IMR-90 (cell line): Measurements from ENCODE around the gene MOV10L1. TPM values are rescaled to one million over a fixed set of nuclear protein-coding genes. Genes with fewer than 3 reads are reported as not detected.

Experiments
- ATAC-seq: fragments of 200-7000 bp; cut with Tn5 transposase; 2 replicates; pipeline ENCODE4 v1.9.1; 2020; ENCODE audit warnings: low read depth, mild to moderate bottlenecking, moderate library complexity
- BruUV-seq: library from RNA; stranded (reverse); fragments of 400-500 nt; replicated peaks from 2 replicates; lab custom pipeline; 2021; lab: Mats Ljungman, UMichigan
- CTCF ChIA-PET: fragments of 300-600 bp; formaldehyde crosslinking; extraction: SDS; loops from one replicate; lab custom pipeline; 2021; ENCODE audit warnings: antibody characterized with exemption; lab: Yijun Ruan, JAX
- POLR2A ChIA-PET: fragments of 300-600 bp; sonication (Branson Sonifier 250); formaldehyde crosslinking; loops from one replicate; lab custom pipeline; 2022; ENCODE audit warnings: antibody characterized with exemption; ENCODE audit not compliant: unreplicated experiment; lab: Charles Lee
- DNase-seq: peaks from one replicate; pipeline ENCODE4 v3.0.0; 2013
- H2AFZ ChIP-seq: replicated peaks from 2 replicates; pipeline ENCODE3; 2013; ENCODE audit warnings: low read length, mild to moderate bottlenecking; ENCODE audit not compliant: poor library complexity
- H2AK5ac ChIP-seq: 2 replicates; pipeline ENCODE4 v1.6.1; 2013; ENCODE audit warnings: low read depth, low read length, inconsistent platforms
- H2AK9ac ChIP-seq: replicated peaks from 2 replicates; pipeline ENCODE3; 2013; ENCODE audit warnings: mild to moderate bottlenecking, low read depth, low read length, moderate library complexity; ENCODE audit not compliant: poor library complexity
- H2BK120ac ChIP-seq: 2 replicates; pipeline ENCODE4 v1.6.1; 2013; ENCODE audit warnings: low read depth, low read length, inconsistent platforms
- H2BK15ac ChIP-seq: 3 replicates; pipeline ENCODE4 v1.6.1; 2013; ENCODE audit warnings: low read depth, low read length, inconsistent platforms
- H2BK20ac ChIP-seq: 2 replicates; pipeline ENCODE4 v1.6.1; 2013; ENCODE audit warnings: low read depth, mild to moderate bottlenecking, inconsistent platforms, low read length, moderate library complexity
- H2BK5ac ChIP-seq: 2 replicates; pipeline ENCODE4 v1.6.1; 2013; ENCODE audit warnings: mild to moderate bottlenecking, low read depth, low read length, inconsistent platforms; ENCODE audit not compliant: poor library complexity, severe bottlenecking
- H3K14ac ChIP-seq: replicated peaks from 2 replicates; pipeline ENCODE4 v1.6.1; 2013; ENCODE audit warnings: low read depth, low read length, inconsistent platforms
- H3K18ac ChIP-seq: 2 replicates; pipeline ENCODE4 v1.6.1; 2013; ENCODE audit warnings: low read depth, low read length, control low read depth
- H3K23ac ChIP-seq: 2 replicates; pipeline ENCODE4 v1.6.1; 2013; ENCODE audit warnings: low read depth, low read length, inconsistent platforms
- H3K27ac ChIP-seq: 2 replicates; pipeline ENCODE4 v1.5.1; 2013; ENCODE audit warnings: mild to moderate bottlenecking, control low read depth, low read length; ENCODE audit not compliant: insufficient read depth
- H3K27me3 ChIP-seq: 2 replicates; pipeline ENCODE4 v1.6.1; 2013; ENCODE audit warnings: low read length; ENCODE audit not compliant: control insufficient read depth, insufficient read depth
- H3K36me3 ChIP-seq: 2 replicates; pipeline ENCODE4 v1.6.1; 2013; ENCODE audit warnings: low read length, mixed read lengths; ENCODE audit not compliant: control insufficient read depth, insufficient read depth
- H3K4ac ChIP-seq: 2 replicates; pipeline ENCODE4 v1.6.1; 2013; ENCODE audit warnings: low read depth, low read length, inconsistent platforms
- H3K4me1 ChIP-seq: 2 replicates; pipeline ENCODE4 v1.6.1; 2013; ENCODE audit warnings: low read length, mixed read lengths; ENCODE audit not compliant: control insufficient read depth, insufficient read depth
- H3K4me2 ChIP-seq: 2 replicates; pipeline ENCODE4 v1.6.1; 2013; ENCODE audit warnings: low read depth, mild to moderate bottlenecking, control low read depth, low read length, moderate library complexity
- H3K4me3 ChIP-seq: 2 replicates; pipeline ENCODE4 v1.5.1; 2013; ENCODE audit warnings: low read depth, mild to moderate bottlenecking, control low read depth, low read length, moderate library complexity; ENCODE audit not compliant: insufficient read depth
- H3K56ac ChIP-seq: 2 replicates; pipeline ENCODE4 v1.6.1; 2013; ENCODE audit warnings: low read length, inconsistent platforms; ENCODE audit not compliant: insufficient read depth; ENCODE audit errors: extremely low read depth
- H3K79me1 ChIP-seq, 2 experiments: 2 replicates each; pipeline ENCODE4 v1.6.1; 2013; ENCODE audit warnings: low read length in 2 of 2, inconsistent platforms in 1 of 2, low read depth in 1 of 2
- H3K9ac ChIP-seq: 2 replicates; pipeline ENCODE4 v1.6.1; 2013; ENCODE audit warnings: low read depth, low read length, control low read depth
- H3K9me1 ChIP-seq: 2 replicates; pipeline ENCODE4 v1.6.1; 2013; ENCODE audit warnings: low read length, inconsistent platforms; ENCODE audit not compliant: insufficient read depth
- H3K9me3 ChIP-seq: 2 replicates; pipeline ENCODE4 v1.6.1; 2013; ENCODE audit warnings: low read length; ENCODE audit not compliant: control insufficient read depth, insufficient read depth
- H4K20me1 ChIP-seq: 2 replicates; pipeline ENCODE4 v1.6.1; 2013; ENCODE audit warnings: low read length, inconsistent platforms; ENCODE audit not compliant: insufficient read depth
- H4K5ac ChIP-seq: 2 replicates; pipeline ENCODE4 v1.6.1; 2013; ENCODE audit warnings: mild to moderate bottlenecking, low read depth, low read length, control low read depth
- H4K8ac ChIP-seq, 2 experiments: 2 replicates each; pipeline ENCODE4 v1.6.1; 2013; ENCODE audit warnings: low read depth in 2 of 2, low read length in 2 of 2, control low read depth in 1 of 2, inconsistent platforms in 1 of 2
- H4K91ac ChIP-seq: 2 replicates; pipeline ENCODE4 v1.6.1; 2013; ENCODE audit warnings: low read depth, low read length, inconsistent platforms; ENCODE audit not compliant: insufficient read depth
- BHLHE40 ChIP-seq: fragments of 150-350 bp; IDR thresholded peaks from 2 replicates; pipeline ENCODE4 v1.6.1; 2016; ENCODE audit warnings: mild to moderate bottlenecking, low read depth, low read length
- CEBPB ChIP-seq: IDR thresholded peaks from 2 replicates; pipeline ENCODE4 v1.6.1; 2012; ENCODE audit warnings: low read depth, low read length, improper control_type of control experiment
- CHD1 ChIP-seq: IDR thresholded peaks from 2 replicates; pipeline ENCODE4 v1.6.1; 2012; ENCODE audit warnings: low read depth, low read length, improper control_type of control experiment
- FOS ChIP-seq: fragments of 150-350 bp; IDR thresholded peaks from 2 replicates; pipeline ENCODE4 v1.6.1; 2016; ENCODE audit warnings: low read depth, low read length
- MAFK ChIP-seq: IDR thresholded peaks from 2 replicates; pipeline ENCODE4 v1.6.1; 2012; ENCODE audit warnings: low read depth, low read length, improper control_type of control experiment
- MAZ ChIP-seq: IDR thresholded peaks from 2 replicates; pipeline ENCODE4 v1.6.1; 2012; ENCODE audit warnings: low read depth, mild to moderate bottlenecking, low read length, improper control_type of control experiment, moderate library complexity, borderline replicate concordance
- MXI1 ChIP-seq: IDR thresholded peaks from 2 replicates; pipeline ENCODE4 v1.6.1; 2012; ENCODE audit warnings: low read depth, mild to moderate bottlenecking, low read length, moderate library complexity, borderline replicate concordance
- NFE2L2 ChIP-seq: fragments of 150-350 bp; IDR thresholded peaks from 2 replicates; pipeline ENCODE4 v1.6.1; 2016; ENCODE audit warnings: low read depth, mild to moderate bottlenecking, low read length
- POLR2A ChIP-seq: IDR thresholded peaks from 2 replicates; pipeline ENCODE4 v1.6.1; 2012; ENCODE audit warnings: mild to moderate bottlenecking, low read depth, low read length
- RAD21 ChIP-seq: IDR thresholded peaks from 2 replicates; pipeline ENCODE4 v1.6.1; 2012; ENCODE audit warnings: low read length, improper control_type of control experiment
- RCOR1 ChIP-seq: IDR thresholded peaks from 2 replicates; pipeline ENCODE4 v1.6.1; 2012; ENCODE audit warnings: mild to moderate bottlenecking, low read length, improper control_type of control experiment; ENCODE audit not compliant: insufficient replicate concordance
- RFX5 ChIP-seq: IDR thresholded peaks from 2 replicates; pipeline ENCODE4 v1.8.0; 2012; ENCODE audit warnings: low read depth, mild to moderate bottlenecking, low read length, moderate library complexity
- SMC3 ChIP-seq: fragments of 150-350 bp; IDR thresholded peaks from 2 replicates; pipeline ENCODE4 v1.6.1; 2016; ENCODE audit warnings: low read depth, mild to moderate bottlenecking, antibody characterized with exemption, low read length, moderate library complexity
- WGBS, 2 experiments: methylation state at CpG; one replicate each; pipeline versions ENCODE4 v1.1.5 to v1.1.7; 2013; ENCODE audit warnings: missing lambda C conversion rate in 2 of 2; ENCODE audit not compliant: insufficient read length in 1 of 2; ENCODE audit errors: extremely low coverage in 2 of 2; 5-methylcytosine and 5-hydroxymethylcytosine counted together
- dilution Hi-C: fragments of 300-500 bp; cut with HindIII; formaldehyde crosslinking; loops from one replicate; pipeline ENCODE4 v1.14.3; 2018; ENCODE audit warnings: low sequenced_read_pairs; ENCODE audit not compliant: unreplicated experiment
- in situ Hi-C: fragments of 300-500 bp; cut with MboI; formaldehyde crosslinking; loops from 3 replicates; pipeline ENCODE4 v1.14.3; 2019; ENCODE audit warnings: low sequenced_read_pairs, inconsistent platforms, mixed read lengths
- intact Hi-C: fragments of 100-400 bp; cut with micrococcal nuclease; formaldehyde crosslinking; loops from 2 replicates; pipeline ENCODE4 v1.10.0; 2022
- polyA plus RNA-seq, 3 experiments: library from polyadenylated mRNA; depleted of rRNA; stranded (reverse); fragments of >200 nt; gene quantifications; 2 replicates each; pipeline ENCODE4 v1.2.3, GENCODE V29; 2012; ENCODE audit warnings: low replicate concordance in 1 of 3
- total RNA-seq: library from RNA; depleted of rRNA; stranded (reverse); fragments of >200 nt; gene quantifications from 2 replicates; pipeline ENCODE4 v1.2.3, GENCODE V29; 2012
- TF ChIP-seq, protein P1 (sequence below): conservative IDR thresholded peaks from 2 replicates; pipeline ENCODE4 v1.5.1; 2012; ENCODE audit warnings: mild to moderate bottlenecking, low read depth, low read length, improper control_type of control experiment
- TF ChIP-seq, protein P2 (sequence below): fragments of 150-350 bp; IDR thresholded peaks from 2 replicates; pipeline ENCODE4 v1.6.1; 2017; ENCODE audit warnings: mild to moderate bottlenecking, antibody characterized with exemption, low read length, low read depth
- TF ChIP-seq, protein P3 (sequence below): fragments of 150-350 bp; IDR thresholded peaks from 2 replicates; pipeline ENCODE4 v1.6.1; 2016; ENCODE audit warnings: low read depth, mild to moderate bottlenecking, low read length, moderate library complexity, borderline replicate concordance

MOV10L1 gene
- total and polyA plus RNA-seq, 2 of the 4 experiments (the other 2 are of a cell fraction) = 0.72 to 1.4 TPM

DNA sequence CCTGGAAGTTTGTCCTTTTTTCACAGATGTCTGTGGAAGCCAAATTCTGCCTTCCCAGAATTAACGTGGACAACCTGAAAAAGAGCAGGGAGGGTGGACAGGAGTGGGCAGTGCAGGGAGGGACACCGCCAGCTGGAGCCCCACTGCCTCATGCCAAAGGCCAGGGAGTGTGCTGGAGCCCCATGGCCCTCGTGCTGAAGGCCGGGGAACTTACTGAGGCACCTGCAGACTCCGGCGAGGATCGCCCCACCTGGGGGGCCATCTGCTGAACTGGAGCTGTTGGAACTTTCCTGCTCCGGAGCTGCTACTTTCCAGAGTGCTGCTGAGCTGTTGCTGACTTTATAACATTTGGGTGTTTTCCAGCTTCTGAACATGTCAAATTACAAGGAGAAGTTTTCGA is 35.2 kb downstream of the MOV10L1 start:
- no peak for DNase-seq
- no TSS peak for BruUV-seq
- H3K4me2 ChIP-seq = no peak overlapping the region
- H2AFZ ChIP-seq = no peak overlapping the region
- in situ Hi-C loops = no loop called here
- H4K91ac ChIP-seq = no peak overlapping the region
- H3K56ac ChIP-seq = no peak overlapping the region
- no peak overlapping the region for H2BK120ac ChIP-seq
- H2BK15ac ChIP-seq = no peak overlapping the region
- no peak overlapping the region for H2BK5ac ChIP-seq
- no peak overlapping the region for H2AK9ac ChIP-seq
- no peaks in the 10 kb centered on the region for H3K27me3 ChIP-seq
- dilution Hi-C loops = no loop called here
- no peak overlapping the region for H2BK20ac ChIP-seq
- H3K9ac ChIP-seq = no peak overlapping the region
- H3K9me3 ChIP-seq = peaks cover 6% of the 10 kb centered on the region
- intact Hi-C loops = no loop called here
- CTCF ChIA-PET = no interaction called here
- H4K8ac ChIP-seq = no peak overlapping the region
- H3K9me1 ChIP-seq = no peaks in the 10 kb centered on the region; the same call in 1 of the 2 replicates
- H3K79me1 ChIP-seq = no peaks in the 10 kb centered on the region
- no peak overlapping the region for H3K27ac ChIP-seq
- H2AK5ac ChIP-seq = no peak overlapping the region
- peaks cover 6% of the 10 kb centered on the region; the same call in 1 of the 2 replicates for H3K4me1 ChIP-seq
- WGBS, 2 experiments = 57% methylated on average over 3 of the region's 9 CpGs; no CpG with 5 or more reads in 1 of the 2 experiments
- H3K36me3 ChIP-seq = peaks cover 23% of the 10 kb centered on the region
- POLR2A ChIA-PET = no interaction called here
- H3K4me3 ChIP-seq = no peak overlapping the region
- no peak for ATAC-seq
- H4K5ac ChIP-seq = no peak overlapping the region
- no peak overlapping the region for H3K23ac ChIP-seq
- no peak overlapping the region for H3K4ac ChIP-seq
- H3K14ac ChIP-seq = no peak overlapping the region
- TF ChIP-seq POLR2A (no peak), CHD1 (no peak), CEBPB (no peak), FOS (no peak), NFE2L2 (no peak), MXI1 (no peak), RAD21 (no peak), SMC3 (no peak), RFX5 (no peak), BHLHE40 (no peak), MAFK (no peak), MAZ (no peak), RCOR1 (no peak)
- TF ChIP-seq, protein P1, sequence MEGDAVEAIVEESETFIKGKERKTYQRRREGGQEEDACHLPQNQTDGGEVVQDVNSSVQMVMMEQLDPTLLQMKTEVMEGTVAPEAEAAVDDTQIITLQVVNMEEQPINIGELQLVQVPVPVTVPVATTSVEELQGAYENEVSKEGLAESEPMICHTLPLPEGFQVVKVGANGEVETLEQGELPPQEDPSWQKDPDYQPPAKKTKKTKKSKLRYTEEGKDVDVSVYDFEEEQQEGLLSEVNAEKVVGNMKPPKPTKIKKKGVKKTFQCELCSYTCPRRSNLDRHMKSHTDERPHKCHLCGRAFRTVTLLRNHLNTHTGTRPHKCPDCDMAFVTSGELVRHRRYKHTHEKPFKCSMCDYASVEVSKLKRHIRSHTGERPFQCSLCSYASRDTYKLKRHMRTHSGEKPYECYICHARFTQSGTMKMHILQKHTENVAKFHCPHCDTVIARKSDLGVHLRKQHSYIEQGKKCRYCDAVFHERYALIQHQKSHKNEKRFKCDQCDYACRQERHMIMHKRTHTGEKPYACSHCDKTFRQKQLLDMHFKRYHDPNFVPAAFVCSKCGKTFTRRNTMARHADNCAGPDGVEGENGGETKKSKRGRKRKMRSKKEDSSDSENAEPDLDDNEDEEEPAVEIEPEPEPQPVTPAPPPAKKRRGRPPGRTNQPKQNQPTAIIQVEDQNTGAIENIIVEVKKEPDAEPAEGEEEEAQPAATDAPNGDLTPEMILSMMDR = no peak
- TF ChIP-seq, protein P2, sequence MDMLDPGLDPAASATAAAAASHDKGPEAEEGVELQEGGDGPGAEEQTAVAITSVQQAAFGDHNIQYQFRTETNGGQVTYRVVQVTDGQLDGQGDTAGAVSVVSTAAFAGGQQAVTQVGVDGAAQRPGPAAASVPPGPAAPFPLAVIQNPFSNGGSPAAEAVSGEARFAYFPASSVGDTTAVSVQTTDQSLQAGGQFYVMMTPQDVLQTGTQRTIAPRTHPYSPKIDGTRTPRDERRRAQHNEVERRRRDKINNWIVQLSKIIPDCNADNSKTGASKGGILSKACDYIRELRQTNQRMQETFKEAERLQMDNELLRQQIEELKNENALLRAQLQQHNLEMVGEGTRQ = no peak
- TF ChIP-seq, protein P3, sequence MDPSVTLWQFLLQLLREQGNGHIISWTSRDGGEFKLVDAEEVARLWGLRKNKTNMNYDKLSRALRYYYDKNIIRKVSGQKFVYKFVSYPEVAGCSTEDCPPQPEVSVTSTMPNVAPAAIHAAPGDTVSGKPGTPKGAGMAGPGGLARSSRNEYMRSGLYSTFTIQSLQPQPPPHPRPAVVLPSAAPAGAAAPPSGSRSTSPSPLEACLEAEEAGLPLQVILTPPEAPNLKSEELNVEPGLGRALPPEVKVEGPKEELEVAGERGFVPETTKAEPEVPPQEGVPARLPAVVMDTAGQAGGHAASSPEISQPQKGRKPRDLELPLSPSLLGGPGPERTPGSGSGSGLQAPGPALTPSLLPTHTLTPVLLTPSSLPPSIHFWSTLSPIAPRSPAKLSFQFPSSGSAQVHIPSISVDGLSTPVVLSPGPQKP = no peak
- H3K18ac ChIP-seq = no peak overlapping the region
- H4K20me1 ChIP-seq = no peaks in the 10 kb centered on the region; the same call in 1 of the 2 replicates
